Measurements from ENCODE around the gene ZNF317.

ZNF317 gene

DNA sequence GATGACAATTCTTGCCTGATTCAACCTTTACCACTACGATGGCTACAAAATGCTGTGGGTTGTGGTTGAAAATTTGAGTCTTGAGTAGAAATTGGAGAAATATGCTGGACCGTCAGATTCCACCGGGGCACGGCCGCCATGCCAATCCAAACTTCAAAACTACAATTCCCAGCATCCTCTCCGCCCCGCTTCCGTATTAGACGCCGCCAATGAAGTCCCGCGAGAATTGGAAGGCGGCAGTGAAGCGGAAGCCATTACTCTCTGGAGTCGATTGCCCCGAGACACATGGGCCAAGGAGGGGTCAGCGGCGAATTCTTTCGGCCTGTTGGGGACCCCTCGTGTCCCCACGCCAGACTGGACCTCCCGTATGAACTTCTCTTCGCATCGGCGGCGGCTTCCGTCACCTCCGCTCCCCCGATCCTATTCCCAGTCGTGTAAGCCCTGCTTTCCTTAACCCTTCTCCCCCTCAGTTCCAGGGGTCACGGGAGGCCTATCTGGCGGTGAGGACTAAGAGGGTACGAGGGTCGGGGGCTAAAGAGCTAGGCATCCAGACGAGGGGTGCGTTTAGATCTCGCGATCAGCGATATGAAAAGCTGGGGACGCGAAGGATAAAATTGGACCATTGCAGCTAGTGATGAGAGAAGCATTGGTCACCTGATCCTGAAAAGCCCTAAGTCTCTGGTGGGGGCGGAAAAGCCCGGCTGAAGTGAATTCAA is at the start of gene ZNF317:
ZNF317 (plus strand) TSS at position 239 of the 716 bp plus-strand sequence. CDS start 15,620 bp downstream, outside the sequence.
- DNase-seq (ENCODE audit: low spot score) = peak; percentile 90

GRCh38 chr19:9107375-9107774 is 32.8 kb upstream of the ZNF317 start, which contains the start of gene OR7G2:
OR7G2 (minus strand) TSS chr19:9107475; CDS start chr19:9103243, 4,232 bp downstream.
- no peak for DNase-seq (ENCODE audit: low spot score)

- no peak for DNase-seq (ENCODE audit: low spot score)
Observed at GRCh38 chr19:9109959-9110358, 30.2 kb upstream of the ZNF317 start.

GRCh38 chr19:9115307-9115813 is 24.8 kb upstream of the ZNF317 start, which contains the start of gene OR7G1:
OR7G1 (minus strand) TSS chr19:9115763; CDS start chr19:9115763, 0 bp downstream.
- DNase-seq (ENCODE audit: low spot score) = no peak

DNA sequence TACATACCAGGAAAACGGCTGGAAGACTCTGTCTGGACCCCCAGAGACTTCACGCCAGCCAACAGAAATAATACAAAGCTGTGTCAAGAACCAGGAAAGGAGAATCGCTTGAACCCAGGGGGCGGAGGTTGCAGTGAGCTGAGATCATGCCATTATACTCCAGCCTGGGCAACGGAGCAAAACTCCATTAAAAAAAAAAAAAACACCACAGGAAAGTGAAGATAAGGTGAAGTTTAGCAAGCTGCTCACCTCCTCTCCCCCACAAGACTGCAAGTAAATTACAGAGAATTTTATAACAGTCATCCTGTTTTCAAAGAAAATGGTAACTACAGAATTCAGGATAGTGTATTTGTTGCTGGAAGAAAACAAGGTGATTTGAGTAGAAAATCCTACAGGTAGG is 23.6 kb upstream of the ZNF317 start:
- DNase-seq (ENCODE audit: low spot score) = no peak

DNA sequence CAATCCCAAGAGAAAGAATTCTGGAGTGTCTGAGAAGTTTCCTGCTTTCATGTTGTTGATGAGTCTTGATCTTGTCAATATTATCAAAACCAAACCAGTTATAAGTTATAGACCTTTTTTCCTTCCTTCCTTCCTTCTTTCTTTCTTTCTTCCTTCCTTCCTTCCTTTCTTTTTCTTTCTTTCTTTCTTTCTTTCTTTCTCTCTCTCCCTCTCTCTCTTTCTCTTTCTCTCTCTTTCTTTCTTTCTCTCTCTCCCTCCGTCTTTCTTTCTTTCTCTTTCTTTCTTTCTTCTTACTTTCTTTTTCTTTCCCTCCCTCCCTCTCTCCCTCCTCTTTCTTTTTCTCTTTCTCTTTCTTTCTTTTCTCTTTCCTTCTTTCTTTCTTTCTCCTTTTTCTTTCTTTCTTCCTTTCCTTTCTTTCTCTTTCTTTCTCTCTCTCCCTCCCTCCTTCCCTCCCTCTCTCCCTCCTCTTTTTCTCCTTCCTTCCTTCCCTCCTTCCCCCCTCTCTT is 13.2 kb upstream of the ZNF317 start, which contains the start of gene OR7G3:
OR7G3 (minus strand) TSS at position 51 of the 506 bp plus-strand sequence; CDS start at position 51, 0 bp downstream.
- DNase-seq (ENCODE audit: low spot score) = no peak

GRCh38 chr19:9128171-9128570 is 12.0 kb upstream of the ZNF317 start:
- no peak for DNase-seq (ENCODE audit: low spot score)

DNA sequence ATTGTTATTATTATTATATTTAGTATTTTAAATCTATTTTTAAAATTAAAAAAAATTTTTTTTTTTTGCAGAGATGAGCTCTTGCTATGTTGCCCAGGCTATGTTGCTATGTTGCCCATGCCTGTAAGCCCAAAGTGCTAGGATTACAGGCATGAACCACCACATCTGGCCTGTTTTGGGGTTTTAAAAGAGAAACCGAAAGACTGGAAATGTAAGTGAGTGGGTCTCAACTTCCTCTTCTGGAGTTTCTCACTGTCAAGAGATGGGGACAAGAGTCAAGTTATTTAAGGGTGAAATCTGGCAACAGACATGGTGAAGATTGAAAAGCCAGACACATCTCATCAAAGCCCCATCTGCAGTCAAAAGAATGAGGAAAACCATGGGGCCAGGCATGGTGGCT is 9.2 kb upstream of the ZNF317 start:
- DNase-seq (ENCODE audit: low spot score) = no peak

DNA sequence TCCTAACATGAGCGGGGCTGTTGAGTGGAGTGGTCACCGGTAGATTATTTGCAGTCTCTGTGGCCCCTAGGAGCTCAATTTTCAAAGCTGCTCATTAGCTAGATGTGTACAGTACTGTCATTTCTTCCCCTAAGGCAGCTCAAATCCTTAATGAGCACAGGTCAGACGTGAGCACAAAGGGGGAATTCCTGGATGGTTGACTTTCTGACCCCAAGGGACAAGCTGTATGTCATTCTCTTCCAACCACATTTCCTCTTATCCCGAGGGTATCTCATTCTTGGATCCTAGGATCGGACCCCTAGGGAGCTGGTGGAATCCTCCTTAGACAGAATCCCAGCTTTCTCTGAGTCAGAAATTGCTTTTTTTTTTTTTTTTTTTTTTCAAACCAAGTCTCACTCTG is 7.8 kb upstream of the ZNF317 start:
- DNase-seq (ENCODE audit: low spot score) = no peak

- no peak for DNase-seq (ENCODE audit: low spot score)
Observed at GRCh38 chr19:9139609-9140158, 513 bp upstream of the ZNF317 start.

DNA sequence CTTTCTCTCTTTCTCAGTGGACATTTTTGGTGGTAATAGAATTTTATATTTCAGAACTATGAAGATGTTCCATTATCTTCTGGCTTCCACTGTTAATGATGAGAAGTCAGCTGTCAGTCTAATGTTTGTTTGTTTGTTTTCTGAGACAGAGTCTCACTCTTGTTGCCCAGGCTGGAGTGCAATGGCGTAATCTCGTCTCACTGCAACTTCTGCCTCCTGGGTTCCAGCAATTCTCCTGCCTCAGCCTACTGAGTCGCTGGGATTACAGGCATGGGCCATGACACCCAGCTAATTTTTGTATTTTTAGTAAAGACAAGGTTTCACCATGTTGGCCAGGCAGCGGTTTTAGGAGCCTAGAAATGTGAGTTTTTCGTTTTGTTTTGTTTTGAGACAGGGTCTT is 4.7 kb downstream of the ZNF317 start:
- DNase-seq (ENCODE audit: low spot score) = no peak

DNA sequence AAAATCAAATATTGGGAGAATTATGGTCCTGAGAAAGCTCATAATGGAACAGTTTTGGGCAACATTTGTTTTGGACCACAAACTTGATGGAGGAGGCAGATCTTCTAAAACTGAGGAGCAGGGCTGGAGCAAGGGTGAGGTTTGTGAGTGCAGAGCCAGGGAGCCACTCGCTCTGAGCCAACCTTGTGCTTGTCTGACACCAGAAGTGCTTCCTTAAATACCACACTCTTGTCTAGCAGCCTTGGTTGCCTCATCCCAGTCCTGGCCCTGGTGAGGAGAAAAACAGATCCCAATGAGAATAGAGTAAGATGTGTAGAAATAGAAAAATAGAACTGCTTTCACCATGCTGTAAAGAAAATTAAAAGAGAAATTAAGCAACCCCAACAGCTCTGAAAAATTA is 6.7 kb downstream of the ZNF317 start:
- no peak for DNase-seq (ENCODE audit: low spot score)

DNA sequence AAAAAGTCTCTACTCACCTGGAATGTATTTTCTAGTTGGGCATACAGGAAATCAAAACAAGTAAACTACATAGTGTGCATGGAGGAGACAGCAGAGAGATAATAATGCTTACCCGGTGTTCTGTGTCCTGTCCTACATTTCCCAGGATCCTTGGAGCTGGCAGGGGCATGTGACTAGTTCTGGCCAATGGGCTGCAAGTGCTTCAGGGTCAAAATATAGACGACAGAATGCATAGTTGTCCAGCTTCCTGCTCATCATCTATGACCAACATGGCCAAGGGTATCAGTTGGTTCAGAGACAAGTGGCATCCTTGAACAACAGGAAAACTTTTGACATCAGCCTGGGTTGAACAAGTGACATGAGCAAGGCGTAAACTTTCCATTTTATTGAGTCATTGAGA is 8.5 kb downstream of the ZNF317 start:
- no peak for DNase-seq (ENCODE audit: low spot score)

GRCh38 chr19:9149997-9150396 is 9.8 kb downstream of the ZNF317 start:
- no peak for DNase-seq (ENCODE audit: low spot score)

DNA sequence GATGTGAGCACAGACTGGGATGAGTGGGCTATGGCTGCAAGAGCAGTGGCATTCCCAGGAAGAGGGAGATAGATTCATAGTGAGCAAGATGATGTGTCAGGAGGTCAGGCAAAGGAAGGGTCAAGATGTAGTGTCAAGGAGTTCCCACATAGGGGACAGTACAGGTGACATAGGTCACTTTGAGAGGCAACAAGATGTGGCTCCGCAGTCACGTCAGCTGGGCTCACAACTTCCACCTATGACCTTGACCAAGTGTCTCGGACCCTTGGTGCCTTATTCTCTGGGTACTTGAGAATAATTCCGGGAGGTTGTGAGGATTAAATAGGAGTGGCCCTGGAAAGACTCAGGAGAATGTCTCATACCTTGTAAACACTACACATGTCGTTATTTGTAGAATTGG is 10.5 kb downstream of the ZNF317 start:
- no peak for DNase-seq (ENCODE audit: low spot score)

GRCh38 chr19:9151367-9151766 is 11.2 kb downstream of the ZNF317 start:
- no peak for DNase-seq (ENCODE audit: low spot score)

DNA sequence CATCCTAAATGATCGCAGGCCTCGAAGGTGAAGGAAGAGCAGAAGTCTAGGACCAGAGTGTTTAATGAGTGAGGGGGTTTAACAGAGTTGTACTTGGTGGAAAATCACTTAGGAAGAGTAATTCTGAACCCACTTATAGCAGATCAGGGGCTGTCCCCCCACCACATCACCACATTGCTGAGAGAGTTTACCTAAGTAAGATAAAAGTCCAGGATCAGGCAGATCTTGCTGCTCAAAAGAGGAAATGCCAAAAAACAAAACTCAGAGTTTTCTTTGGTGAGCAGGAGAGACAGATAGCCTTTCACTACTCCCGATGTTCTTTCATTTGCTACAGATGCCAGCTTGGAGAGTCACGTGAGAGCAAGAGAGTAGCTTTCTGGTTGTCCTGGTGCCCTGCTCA is 15.4 kb downstream of the ZNF317 start:
- no peak for DNase-seq (ENCODE audit: low spot score)

DNA sequence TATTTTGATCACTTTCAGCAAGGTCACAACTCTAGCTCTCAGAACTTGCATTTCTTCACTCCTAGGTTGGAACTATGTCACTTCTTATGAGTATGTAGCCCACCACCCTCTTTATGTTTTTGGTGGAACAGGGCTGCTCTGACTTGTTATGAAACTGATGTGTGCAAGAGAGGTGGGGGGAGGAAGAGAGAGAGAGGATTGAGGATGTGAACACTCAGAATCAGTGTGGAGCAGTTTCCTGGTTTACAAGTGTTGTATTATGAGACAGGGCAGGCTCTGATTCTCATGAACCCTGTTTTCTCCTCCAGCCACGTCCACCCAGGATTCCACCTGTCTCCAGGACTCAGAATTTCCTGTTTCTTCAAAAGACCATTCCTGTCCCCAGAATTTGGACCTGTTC is 16.1 kb downstream of the ZNF317 start:
- no peak for DNase-seq (ENCODE audit: low spot score)

DNA sequence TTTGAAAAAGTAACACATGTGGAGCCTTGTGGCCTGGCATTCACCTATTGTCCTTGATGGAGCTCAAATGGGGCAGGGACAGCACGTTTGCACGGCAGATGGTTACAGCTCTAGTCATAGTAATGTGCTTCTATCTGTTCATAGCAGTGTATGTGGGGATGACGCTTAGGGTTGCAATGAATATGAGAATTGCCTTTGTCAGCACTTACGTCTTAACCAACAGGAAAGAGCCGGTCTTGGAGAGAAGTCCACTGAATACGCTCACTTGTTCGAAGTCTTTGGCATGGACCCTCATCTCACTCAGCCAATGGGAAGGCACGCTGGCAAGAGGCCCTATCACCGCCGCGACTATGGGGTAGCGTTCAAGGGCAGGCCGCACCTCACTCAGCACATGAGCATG is 19.7 kb downstream of the ZNF317 start:
- no peak for DNase-seq (ENCODE audit: low spot score)

DNA sequence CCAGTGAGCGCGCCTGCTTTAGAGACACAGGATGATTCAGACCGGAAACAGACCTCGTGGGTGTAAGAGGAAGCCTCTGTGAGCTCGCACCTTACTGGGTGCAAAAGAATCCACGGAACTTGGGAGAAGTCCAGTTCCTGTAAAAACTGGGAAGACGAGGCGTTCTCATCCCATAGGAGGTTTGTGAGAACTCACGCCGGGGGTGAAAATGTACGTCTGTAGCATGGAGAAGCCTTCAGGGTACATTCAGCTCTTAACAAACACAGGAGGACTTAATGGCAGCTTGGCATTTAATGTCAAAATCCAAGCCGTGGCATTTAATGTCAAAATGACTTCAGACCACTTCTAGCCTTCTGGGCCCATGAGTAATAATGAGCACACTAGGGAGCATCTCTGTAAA is 21.2 kb downstream of the ZNF317 start:
- DNase-seq (ENCODE audit: low spot score) = no peak

GRCh38 chr19:9165261-9165660 is 25.1 kb downstream of the ZNF317 start:
- no peak for DNase-seq (ENCODE audit: low spot score)

- DNase-seq (ENCODE audit: low spot score) = no peak
Observed at GRCh38 chr19:9166846-9167245, 26.6 kb downstream of the ZNF317 start.

GRCh38 chr19:9171393-9171991 is 31.3 kb downstream of the ZNF317 start:
- no peak for DNase-seq (ENCODE audit: low spot score)

All from hepatic stellate cell (primary cell).